Heart left ventricle (tissue), 16 donors: ENCODE data around the gene TBC1D22B. TPM values are rescaled to one million over a fixed set of nuclear protein-coding genes. Genes with fewer than 3 reads are reported as not detected.
A peak's percentile ranks its signal among the peaks of the same experiment; 100 is the strongest.

Source experiments
- ATAC-seq, 4 donors: fragments of 200-7000 bp; cut with Tn5 transposase; one replicate each; pipeline ENCODE4 v1.9.1; 2020 to 2022; ENCODE audit warnings: moderate library complexity in 4 of 4, mild to moderate bottlenecking in 3 of 4, moderate number of reproducible peaks in 1 of 4
- DNase-seq, 5 donors: peaks; one replicate each; pipeline ENCODE4 v3.0.0-alpha.2; 2020
- H3K27ac ChIP-seq, 12 donors: fragments of 200-600 bp; sonication (generic) in 4 of 12; one replicate each; pipeline versions ENCODE4 v1.5.0 to v1.8.0; 2016 to 2022; ENCODE audit warnings: mild to moderate bottlenecking in 2 of 12
- H3K27me3 ChIP-seq, 9 donors: fragments of 200-600 bp; sonication (generic) in 2 of 9; one replicate each; pipeline versions ENCODE4 v1.5.1 to v1.8.0; 2016 to 2022; ENCODE audit warnings: mild to moderate bottlenecking in 3 of 9
- H3K36me3 ChIP-seq, 9 donors: fragments of 200-600 bp; sonication (generic) in 2 of 9; one replicate each; pipeline versions ENCODE4 v1.5.0 to v1.8.0; 2018 to 2022; ENCODE audit warnings: mild to moderate bottlenecking in 2 of 9
- H3K4me1 ChIP-seq, 12 donors: fragments of 200-600 bp; sonication (generic) in 4 of 12; one replicate each; pipeline versions ENCODE4 v1.5.0 to v1.8.0; 2016 to 2022; ENCODE audit warnings: mild to moderate bottlenecking in 3 of 12
- H3K4me3 ChIP-seq, 12 donors: fragments of 200-600 bp; sonication (generic) in 4 of 12; one replicate each; pipeline versions ENCODE4 v1.5.0 to v1.8.0; 2017 to 2022; ENCODE audit warnings: mild to moderate bottlenecking in 9 of 12, moderate library complexity in 4 of 12
- H3K9me3 ChIP-seq, 12 donors: fragments of 200-600 bp; sonication (generic) in 4 of 12; one replicate each; pipeline versions ENCODE4 v1.5.0 to v1.8.0; 2016 to 2022; ENCODE audit warnings: mild to moderate bottlenecking in 1 of 12
- POLR2A ChIP-seq, 2 donors: fragments of 450-650 bp; IDR thresholded peaks; one replicate each; pipeline ENCODE4 v1.6.1; 2017; ENCODE audit warnings: antibody characterized with exemption in 2 of 2, mild to moderate bottlenecking in 2 of 2, moderate library complexity in 2 of 2
- WGBS, 4 donors: extraction: QIAGEN DNeasy Blood & Tissue Kit in 2 of 4; methylation state at CpG; one replicate each; pipeline versions ENCODE4 v1.1.5 to v1.1.7; 2013 to 2018; 5-methylcytosine and 5-hydroxymethylcytosine counted together
- intact Hi-C, 10 donors: fragments of 100-400 bp; cut with DNase I; formaldehyde crosslinking; loops; one replicate each; pipeline versions ENCODE4 v1.11.1 to v1.14.2; 2022
- polyA plus RNA-seq, 2 donors: library from polyadenylated mRNA; stranded (reverse); fragments of 200-250 nt; gene quantifications; one replicate each; pipeline ENCODE4 v1.2.3, GENCODE V29; 2013
- total RNA-seq, 9 donors: library from RNA; depleted of rRNA in 2 of 9; stranded (reverse); fragments of >200 nt in 2 of 9; fragmentation: NEBNext Ultra II Directional in 3 of 9; extraction: Animal tissue kit (Norgen Biotek cat#: 25700) in 3 of 9; gene quantifications; one replicate each; pipeline versions ENCODE4 v1.1.0 to v1.2.4, GENCODE V29; 2016 to 2023
- TF ChIP-seq, protein P1 (sequence below), 12 donors: fragments of 200-600 bp; sonication (generic) in 4 of 12; IDR thresholded peaks; one replicate each; pipeline versions ENCODE4 v1.5.0 to v1.8.0; 2018 to 2022; ENCODE audit warnings: antibody characterized with exemption in 12 of 12, mild to moderate bottlenecking in 5 of 12
- donor health status: ischemic (EF 13 %, LVEDD 7.1; RV severe dilation, severe dysfunction).
- donor health status: healthy with polysubstance abuse.
- donor health status: DM: no; HTN: yes; CAD: no.
- donor health status: DM: no; HTN: no; CAD: no.
- donor health status: ischemic (EF 25% LVEDD 6.9; RV normal size, moderate dysfunction).
- donor health status: ischemic (EF 25% LVEDD 5.7; RV mildly dilated, moderate dysfunction).
- donor health status: healthy.
- donor health status: DM: yes; HTN: yes; CAD: no.
- donor health status: ischemic (EF 35%, LVEDD 5.7; RV mildly dilated, moderate dysfunction).
- donor health status: nonischemic (EF 11% LVEDD 7.7; RV severe dilation, severe dysfunction).
- donor health status: DM: yes; HTN: yes; CAD: no.
- donor health status: PGD.
- donor health status: ischemic (EF 29% LVEDD 5.4; RV normal size, mild dysfunction).
- donor health status: nonischemic (EF 23%, LVEDD 6.1; RV moderate dilation, normal function).

Gene TBC1D22B
- total and polyA plus RNA-seq, 11 donors, result 3.1 to 10.7 (median 7.3) TPM

GRCh38 chr6:37251211-37251780 is 6.3 kb upstream of the TBC1D22B start:
- Histone ChIP-seq H3K27ac (no peak overlapping the region), H3K4me1 (peaks cover 0 to 6% (median 0%) of the 10 kb centered on the region in 12 donors), H3K36me3 (no peaks in the 10 kb centered on the region), H3K9me3 (no peaks in the 10 kb centered on the region), H3K27me3 (no peaks in the 10 kb centered on the region), H3K4me3 (no peak overlapping the region)
- ATAC-seq (no peak), DNase-seq (no peak)
- intact Hi-C loops, result no loop called here
- TF ChIP-seq, protein P1, sequence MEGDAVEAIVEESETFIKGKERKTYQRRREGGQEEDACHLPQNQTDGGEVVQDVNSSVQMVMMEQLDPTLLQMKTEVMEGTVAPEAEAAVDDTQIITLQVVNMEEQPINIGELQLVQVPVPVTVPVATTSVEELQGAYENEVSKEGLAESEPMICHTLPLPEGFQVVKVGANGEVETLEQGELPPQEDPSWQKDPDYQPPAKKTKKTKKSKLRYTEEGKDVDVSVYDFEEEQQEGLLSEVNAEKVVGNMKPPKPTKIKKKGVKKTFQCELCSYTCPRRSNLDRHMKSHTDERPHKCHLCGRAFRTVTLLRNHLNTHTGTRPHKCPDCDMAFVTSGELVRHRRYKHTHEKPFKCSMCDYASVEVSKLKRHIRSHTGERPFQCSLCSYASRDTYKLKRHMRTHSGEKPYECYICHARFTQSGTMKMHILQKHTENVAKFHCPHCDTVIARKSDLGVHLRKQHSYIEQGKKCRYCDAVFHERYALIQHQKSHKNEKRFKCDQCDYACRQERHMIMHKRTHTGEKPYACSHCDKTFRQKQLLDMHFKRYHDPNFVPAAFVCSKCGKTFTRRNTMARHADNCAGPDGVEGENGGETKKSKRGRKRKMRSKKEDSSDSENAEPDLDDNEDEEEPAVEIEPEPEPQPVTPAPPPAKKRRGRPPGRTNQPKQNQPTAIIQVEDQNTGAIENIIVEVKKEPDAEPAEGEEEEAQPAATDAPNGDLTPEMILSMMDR (IDR thresholded peaks at IDR 0.05), result no peak
- no peak for TF ChIP-seq POLR2A (IDR thresholded peaks at IDR 0.05)
- WGBS, 4 donors, result 78 to 81% (median 80%) methylated on average over 4 of the region's 4 CpGs

DNA sequence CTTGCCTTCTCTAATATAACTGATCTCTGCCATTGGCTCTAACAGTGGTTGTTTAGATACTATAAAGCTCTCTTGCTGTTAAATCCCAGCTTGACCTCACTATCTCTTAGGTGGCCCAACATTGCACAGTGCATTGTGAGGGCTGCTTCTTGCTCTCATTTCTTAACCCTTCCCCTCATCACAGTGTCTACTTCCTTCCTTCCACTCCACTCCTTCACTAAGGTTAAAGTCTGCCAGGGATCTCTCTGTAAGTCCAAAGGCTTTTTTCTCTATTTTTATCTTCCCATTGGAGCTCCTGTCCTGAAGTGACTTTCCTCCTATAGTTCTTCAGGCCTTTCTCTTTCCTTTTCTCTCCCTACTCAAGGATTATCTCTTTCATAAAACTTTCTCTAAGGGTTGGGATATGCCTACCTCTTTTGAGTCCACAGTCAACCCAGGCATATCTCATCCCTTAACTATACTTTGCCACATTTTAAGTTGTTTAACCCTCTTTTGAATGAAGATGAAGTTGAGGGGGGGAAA is 4.0 kb upstream of the TBC1D22B start:
- H3K27me3 ChIP-seq, result no peaks in the 10 kb centered on the region
- DNase-seq (no peak), ATAC-seq (no peak)
- peaks cover 0 to 12% (median 8%) of the 10 kb centered on the region in 12 donors for H3K4me1 ChIP-seq
- no peaks in the 10 kb centered on the region for H3K36me3 ChIP-seq
- intact Hi-C loops, result no loop called here
- H3K4me3 ChIP-seq, result no peak overlapping the region
- TF ChIP-seq, protein P1 (IDR thresholded peaks at IDR 0.05), result no peak
- no peak for TF ChIP-seq POLR2A (IDR thresholded peaks at IDR 0.05)
- no peak overlapping the region for H3K27ac ChIP-seq
- H3K9me3 ChIP-seq, result no peaks in the 10 kb centered on the region

DNA sequence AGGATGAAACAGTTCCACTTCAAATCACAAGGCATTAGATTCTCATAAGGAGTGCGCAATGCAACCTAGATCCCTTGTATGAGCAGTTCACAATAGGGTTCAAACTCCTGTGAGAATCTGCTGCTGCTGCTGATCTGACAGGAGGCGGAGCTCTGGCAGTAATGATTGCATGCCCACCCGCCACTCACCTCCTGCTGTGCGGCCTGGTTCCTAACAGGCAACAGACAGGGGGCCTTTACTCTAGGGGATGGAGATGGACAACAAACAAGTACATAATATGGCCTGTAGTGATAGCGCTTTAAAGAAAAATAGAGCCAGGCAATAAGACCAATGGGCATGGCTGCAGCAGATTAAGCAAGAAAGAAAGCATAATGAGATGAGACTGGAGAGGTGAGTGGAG is 2.7 kb upstream of the TBC1D22B start:
- H3K4me1 ChIP-seq, result peaks cover 0 to 25% (median 18%) of the 10 kb centered on the region in 12 donors
- WGBS, 4 donors, result 95 to 97% (median 96%) methylated on average over 5 of the region's 5 CpGs
- no peak overlapping the region for H3K4me3 ChIP-seq
- DNase-seq, result no peak
- H3K27ac ChIP-seq, result no peak overlapping the region
- no peaks in the 10 kb centered on the region for H3K36me3 ChIP-seq
- H3K27me3 ChIP-seq, result no peaks in the 10 kb centered on the region
- ATAC-seq, result no peak
- intact Hi-C loops, result no loop called here
- H3K9me3 ChIP-seq, result no peaks in the 10 kb centered on the region
- no peak for TF ChIP-seq POLR2A (IDR thresholded peaks at IDR 0.05)
- TF ChIP-seq, protein P1 (IDR thresholded peaks at IDR 0.05), result no peak

DNA sequence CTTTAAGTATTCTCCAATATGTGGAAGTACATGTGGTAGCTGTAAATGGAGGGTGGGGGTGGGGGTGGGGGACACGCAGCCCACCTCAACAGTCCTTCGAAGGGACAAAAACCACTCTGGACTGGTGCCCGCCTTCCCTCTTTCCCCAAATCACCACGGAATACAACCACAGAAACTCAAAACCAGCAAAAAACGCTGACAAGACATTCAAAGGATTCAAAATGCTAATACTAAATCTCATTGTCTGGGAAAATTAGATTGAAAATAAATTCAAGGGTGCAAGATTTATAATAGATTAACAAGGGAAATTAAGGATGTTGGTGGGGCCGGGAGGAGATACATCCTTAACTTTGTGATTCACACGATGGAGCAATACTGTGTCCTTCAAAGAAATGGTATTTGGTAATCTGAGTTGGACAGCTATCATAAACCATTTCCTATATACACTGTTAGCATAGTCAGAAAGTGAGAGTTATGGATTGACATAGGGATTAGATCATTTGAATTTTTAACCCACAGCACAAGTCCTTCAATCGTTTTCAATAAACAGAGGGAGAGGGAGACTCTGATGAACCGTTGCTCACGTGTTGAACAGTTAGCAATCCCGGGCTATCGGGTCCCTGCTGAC is 766 bp upstream of the TBC1D22B start:
- H3K9me3 ChIP-seq, result no peaks in the 10 kb centered on the region
- TF ChIP-seq POLR2A (IDR thresholded peaks at IDR 0.05), result no peak
- TF ChIP-seq, protein P1 (IDR thresholded peaks at IDR 0.05), result no peak
- H3K36me3 ChIP-seq, result no peaks in the 10 kb centered on the region
- H3K4me3 ChIP-seq, result peak overlapping the region in 11 of 12 donors; percentile 58 to 98 (median 87)
- no peaks in the 10 kb centered on the region for H3K27me3 ChIP-seq
- ATAC-seq (no peak), DNase-seq (no peak)
- peaks cover 0 to 41% (median 18%) of the 10 kb centered on the region in 12 donors for H3K4me1 ChIP-seq
- H3K27ac ChIP-seq, result peak overlapping the region in 6 of 12 donors; percentile 79 to 97 (median 88)
- WGBS, 4 donors, result 58% methylated on average over 12 of the region's 12 CpGs
- intact Hi-C loops, result loop anchor here in 1 of 10 donors (1.0 kb wide), 1 partner anchor 17 kb away; no protein-coding TSS in a partner anchor
